HG03103 (cell line): ENCODE results near the gene TMEM175.

Source experiments
- ATAC-seq: cut with Tn5 transposase; IDR thresholded peaks from one replicate; pipeline ENCODE4 v1.9.1; 2021; ENCODE audit warnings: low read depth; ENCODE audit not compliant: unreplicated experiment

Gene TMEM175

DNA sequence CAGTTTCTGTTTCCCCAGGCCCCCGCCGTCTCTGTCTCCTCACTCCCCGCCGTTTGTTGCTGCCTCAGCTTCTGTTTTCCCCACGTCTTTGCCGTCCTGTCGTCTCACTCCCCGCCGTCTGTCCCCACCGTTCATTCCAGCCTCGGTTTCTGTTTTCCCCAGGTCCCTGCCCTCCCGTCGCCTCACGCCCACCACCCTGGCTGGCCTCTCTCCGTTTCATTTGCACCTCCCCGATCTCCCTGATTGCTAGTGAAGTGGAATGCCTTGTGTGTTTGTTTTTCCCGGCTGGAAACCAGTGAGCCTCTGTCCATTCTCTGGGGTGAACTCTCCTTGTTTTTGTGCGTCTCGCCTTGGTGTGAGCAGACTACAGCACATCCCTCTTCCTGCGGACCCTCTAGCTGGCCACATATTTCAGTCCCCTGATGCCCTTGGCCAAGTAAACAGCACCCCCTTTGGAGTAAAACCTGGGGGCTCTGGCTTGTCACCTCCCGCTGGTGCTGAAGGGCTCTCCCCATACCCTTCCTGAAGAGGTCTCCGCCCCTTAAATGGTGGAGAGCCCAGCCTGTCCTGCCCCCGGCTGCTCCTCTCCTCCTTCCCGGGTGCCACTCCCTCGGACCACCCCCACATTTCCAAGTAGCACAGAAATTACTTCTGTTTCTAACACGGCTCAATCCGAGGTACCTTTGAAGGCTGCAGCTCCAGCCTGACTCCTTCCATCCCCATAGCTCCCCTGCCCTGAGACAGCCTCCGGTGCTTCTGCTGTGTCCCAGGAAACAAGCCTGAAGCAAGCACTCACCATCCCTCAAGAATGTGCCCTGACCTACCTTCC lies 13.2 kb downstream of the TMEM175 start:
- ATAC-seq, result no peak

DNA sequence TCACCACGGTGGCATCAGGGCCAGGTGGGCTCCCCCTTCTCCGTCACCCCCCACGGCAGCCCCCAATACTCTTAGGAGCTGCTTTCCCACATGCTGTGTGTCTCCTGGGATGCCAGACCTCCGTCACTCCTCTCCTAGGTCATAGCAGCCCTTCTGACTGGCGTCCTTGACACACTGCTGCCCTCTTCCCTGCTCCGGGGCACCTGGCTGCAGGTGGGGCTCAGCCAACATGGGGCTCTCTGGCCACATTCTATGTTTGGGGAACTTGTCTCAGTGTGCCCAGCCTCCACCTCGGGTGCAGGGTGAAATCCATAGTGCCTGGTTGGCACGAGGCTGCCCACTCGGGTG lies 13.8 kb downstream of the TMEM175 start:
- no peak for ATAC-seq

DNA sequence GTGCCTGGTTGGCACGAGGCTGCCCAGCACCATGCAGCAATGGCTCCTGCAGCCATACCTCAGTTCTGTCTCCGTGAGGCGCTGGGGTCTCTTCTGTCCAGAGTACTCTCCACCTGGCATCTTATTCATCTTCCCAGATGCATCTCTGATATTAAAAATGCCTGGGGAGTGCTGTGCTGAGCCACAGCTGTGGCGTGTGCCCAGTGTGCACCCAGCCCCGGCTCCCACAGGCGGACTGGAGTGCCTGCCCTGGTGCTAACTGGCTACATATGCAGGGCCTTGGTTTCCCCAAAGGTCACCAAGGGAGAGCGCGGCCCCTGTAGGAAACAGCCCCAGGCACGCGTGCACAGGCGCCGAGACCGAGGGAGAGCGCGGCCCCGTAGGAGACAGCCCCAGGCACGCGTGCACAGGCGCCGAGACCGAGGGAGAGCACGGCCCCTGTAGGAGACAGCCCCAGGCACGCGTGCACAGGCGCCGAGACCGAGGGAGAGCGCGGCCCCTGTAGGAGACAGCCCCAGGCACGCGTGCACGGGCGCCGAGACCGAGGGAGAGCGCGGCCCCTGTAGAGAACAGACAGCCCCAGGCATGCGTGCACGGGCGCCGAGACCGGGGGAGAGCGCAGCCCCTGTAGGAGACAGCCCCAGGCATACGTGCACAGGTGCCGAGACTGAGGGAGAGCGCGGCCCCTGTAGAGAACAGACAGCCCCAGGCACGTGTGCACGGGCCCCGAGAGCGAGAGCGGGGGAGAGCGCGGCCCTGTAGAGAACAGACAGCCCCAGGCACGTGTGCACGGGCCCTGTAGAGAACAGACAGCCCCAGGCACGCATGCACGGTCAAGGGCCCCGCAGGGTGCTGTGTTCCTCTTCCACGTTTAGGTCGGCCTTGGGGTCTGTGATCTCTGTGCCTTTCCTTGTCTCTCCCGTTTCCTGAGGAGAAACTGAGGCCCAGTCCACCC lies 14.5 kb downstream of the TMEM175 start:
- ATAC-seq, result no peak

DNA sequence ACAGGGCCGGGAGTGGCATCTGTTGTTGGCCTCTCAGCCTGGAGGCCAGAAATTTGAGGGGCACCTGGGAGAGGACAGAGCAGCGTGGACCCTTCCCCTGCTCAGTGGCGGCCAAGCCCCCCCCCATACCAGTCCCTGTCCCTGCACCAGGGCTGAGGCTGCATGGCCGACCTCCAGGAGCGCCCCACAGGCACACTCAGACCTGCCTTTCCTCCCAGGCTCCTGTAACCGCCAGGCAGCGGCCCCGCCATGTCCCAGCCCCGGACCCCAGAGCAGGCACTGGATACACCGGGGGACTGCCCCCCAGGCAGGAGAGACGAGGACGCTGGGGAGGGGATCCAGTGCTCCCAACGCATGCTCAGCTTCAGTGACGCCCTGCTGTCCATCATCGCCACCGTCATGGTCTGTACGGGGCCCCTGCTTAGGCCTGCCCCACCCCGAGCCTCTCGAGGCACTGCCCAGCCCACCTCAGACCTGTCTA lies 15.3 kb downstream of the TMEM175 start:
- ATAC-seq, result no peak

DNA sequence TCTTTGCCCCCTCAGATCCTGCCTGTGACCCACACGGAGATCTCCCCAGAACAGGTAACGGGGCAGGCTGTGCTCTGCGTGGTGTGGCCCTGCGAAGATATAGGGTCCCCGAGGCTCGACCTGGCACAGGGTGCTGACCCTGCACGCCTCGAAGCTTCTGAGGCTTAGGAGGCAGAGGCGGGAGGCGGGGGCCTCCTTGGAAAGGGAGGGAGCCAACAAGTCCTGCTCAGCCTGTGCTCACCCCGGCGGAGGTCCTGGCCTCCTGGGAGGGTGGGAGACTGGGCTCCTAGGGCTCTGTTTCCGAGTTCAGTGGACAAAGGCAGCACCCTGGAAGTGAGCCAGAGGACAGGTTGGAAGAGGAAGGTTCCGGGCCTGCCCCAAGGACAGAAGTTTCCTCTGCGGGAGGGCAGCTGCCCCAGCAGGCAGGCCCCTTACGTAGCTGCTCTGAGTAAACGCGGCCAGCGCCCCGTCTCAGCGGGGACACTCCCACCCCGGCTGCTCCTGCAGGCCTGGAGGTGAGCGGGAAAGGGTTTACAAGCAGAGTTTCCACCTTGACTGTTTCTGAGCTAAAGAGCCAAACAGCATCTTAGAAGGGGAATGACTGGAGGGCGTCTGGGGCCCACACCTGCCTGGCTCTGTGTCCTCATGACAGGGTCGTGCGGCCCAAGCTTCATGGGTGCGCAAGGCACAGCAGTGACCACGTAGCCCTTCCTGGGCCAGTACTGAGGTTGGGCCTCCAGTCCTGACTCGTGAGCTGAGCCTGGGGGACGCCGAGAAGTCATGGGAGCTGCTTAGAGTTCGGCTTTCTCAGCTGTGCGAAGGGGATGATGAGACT lies 16.1 kb downstream of the TMEM175 start:
- ATAC-seq, result no peak

DNA sequence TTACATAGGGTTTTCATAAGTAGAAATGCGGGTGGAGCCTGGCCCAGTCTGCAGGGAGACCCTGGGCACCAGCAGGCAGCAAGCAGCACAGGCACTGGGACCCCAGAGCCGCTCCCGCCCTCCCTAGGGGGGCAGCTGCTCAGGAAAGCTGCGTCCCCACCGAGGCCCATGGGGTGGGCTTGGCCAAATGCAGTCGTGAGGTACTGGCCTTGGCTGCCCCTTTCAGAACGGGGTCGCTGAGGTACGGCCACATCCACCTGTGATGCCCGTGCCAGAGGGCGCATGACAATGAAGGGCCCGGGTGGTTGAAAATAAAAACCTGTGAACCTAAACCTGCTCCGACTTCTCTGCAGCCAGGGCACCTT lies 16.7 kb downstream of the TMEM175 start:
- ATAC-seq, result no peak

DNA sequence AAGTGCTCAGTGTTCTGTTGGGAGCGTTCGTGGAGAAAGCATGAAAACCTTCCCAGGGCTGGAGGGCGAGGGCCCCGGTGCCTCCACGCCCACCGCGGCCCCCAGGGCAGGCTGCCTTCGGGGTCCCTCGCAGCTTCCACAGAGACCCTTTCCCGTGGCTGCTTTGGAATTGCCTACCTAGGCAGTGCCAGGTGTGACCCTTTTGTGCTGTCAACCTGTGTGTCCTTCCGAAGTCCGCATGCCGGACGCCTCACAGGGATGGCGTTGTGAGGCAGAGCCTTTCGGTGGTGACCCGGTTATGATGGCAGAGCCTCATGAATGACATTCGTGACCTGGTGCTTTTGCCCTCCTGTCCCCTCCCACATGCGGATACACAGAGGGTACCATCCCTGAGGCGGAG lies 17.4 kb downstream of the TMEM175 start:
- ATAC-seq, result no peak

DNA sequence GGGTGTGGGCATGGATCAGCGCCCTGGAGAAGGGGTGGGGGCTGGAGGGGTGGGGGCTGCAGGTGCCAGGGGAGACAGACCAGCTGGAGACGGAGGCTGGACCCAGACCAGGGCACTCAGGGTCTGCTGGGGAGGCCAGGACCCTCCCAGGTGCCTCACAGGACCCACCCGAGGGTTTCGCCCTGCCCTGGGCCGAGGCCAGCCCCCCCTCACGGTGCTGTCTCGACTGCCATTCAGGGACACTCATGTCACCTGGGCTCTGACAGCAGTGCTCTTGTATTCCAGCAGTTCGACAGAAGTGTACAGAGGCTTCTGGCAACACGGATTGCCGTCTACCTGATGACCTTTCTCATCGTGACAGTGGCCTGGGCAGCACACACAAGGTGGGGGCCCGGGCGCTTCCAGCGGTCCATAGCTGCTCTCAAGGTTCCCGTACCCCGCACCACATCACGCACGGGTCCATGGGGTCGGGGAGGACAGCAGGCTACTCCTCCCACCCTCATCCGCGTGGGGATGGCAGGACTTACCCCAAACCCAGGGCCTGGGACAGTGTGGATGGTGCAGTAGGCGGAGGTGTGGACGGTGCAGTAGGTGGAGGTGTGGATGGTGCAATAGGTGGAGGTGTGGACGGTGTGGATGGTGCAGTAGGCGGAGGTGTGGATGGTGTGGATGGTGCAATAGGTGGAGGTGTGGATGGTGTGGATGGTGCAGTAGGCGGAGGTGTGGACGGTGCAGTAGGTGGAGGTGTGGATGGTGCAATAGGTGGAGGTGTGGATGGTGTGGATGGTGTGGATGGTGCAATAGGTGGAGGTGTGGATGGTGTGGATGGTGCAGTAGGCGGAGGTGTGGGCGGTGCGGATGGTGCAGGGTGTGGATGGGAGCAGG lies 18.1 kb downstream of the TMEM175 start:
- ATAC-seq, result no peak

DNA sequence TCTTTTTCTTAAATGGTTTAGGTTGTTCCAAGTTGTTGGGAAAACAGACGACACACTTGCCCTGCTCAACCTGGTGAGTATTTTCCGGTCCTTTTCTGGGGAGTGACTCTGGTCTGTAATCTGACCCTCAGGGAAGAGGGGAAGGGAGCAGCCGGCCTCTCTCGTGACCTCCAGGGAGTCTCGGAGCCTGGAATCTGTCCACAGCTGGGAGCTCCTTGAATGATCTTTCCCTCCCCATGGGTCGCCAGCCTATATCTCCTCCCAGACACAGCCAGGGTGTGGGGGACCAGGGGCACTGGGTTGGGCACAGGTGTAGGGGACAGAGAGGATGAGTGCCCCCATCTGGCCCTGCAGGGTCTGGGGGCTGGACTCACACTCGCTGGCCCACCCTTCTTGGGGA lies 18.9 kb downstream of the TMEM175 start:
- ATAC-seq, result no peak

DNA sequence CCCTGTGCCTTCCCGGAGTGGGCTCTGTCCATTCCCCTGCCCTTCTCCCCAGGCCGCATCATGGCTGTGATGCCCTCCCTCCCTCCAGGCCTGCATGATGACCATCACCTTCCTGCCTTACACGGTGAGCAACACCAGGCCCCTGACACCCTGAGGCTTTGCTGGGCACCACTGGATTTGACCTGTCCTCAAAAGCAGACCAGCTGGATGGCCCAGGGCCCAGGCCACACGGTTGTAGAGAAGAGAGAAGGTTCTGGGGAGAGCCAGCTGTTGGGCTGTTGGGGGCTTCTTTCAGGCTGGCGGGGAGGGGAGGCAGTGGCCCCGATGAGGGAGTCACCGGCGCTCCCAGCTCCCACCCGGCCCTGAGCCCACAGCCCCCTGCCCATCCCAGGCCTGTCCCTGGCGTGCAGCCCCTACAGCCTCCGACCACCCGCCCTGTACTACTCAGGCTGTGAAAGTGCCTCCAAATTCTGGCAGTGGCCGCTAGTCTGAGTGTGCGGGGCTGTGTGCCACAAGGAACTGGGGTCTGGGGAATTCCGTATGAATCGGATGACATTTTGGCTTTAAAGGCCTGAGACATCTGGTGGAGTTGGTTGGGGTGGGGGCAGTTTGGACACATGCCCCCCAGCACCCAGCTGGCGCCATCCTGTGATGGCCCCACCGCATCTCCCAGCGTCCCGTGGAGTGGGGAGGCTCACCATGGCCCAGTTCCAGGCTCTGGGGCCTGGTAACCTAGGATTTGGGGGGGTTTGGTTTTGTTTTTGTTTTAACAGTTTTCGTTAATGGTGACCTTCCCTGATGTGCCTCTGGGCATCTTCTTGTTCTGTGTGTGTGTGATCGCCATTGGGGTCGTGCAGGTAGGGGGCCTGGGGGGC lies 19.6 kb downstream of the TMEM175 start:
- no peak for ATAC-seq

DNA sequence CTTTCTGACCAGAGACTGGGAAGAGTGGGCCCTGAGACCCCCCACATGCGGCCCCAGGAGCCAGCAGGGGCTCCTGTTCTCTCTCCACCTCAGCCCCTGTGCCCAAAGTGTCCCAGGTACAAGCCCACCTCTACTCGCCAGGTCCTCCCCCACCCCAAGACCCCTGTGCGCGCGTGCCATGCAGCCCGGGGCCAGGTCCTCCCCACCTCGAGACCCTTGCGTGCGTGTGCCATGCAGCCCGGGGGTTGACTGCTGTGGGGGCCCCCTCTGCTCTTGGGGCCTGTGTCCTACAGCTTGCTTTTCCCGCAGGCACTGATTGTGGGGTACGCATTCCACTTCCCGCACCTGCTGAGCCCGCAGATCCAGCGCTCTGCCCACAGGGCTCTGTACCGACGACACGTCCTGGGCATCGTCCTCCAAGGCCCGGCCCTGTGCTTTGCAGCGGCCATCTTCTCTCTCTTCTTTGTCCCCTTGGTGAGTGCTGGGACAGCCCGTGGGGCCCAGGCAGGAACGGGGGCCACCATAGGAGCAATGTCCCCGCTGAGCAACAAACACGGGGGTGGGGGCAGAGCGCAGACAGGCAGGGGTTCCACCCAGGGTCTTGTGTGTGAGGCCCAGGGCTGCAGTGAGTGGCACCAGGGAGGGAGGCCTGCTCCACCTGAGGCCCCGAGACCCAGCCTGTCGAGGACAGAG lies 20.8 kb downstream of the TMEM175 start:
- ATAC-seq, result no peak

DNA sequence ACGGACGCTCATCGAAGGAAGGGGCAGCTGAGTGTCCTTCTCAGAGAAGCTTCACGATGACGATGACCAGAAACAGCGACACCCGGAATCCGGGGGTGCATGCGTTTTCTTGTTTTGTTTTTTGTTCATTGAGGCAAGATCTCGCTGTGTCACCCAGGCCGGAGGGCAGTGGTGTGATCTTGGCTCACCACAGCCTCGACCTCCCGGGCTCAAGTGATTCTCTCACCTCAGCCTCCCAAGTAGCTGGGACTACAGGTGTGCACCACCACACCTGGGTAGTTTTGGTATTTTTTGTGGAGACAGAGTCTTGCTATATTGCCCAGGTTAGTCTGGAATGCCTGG lies 21.3 kb downstream of the TMEM175 start:
- ATAC-seq, result no peak

DNA sequence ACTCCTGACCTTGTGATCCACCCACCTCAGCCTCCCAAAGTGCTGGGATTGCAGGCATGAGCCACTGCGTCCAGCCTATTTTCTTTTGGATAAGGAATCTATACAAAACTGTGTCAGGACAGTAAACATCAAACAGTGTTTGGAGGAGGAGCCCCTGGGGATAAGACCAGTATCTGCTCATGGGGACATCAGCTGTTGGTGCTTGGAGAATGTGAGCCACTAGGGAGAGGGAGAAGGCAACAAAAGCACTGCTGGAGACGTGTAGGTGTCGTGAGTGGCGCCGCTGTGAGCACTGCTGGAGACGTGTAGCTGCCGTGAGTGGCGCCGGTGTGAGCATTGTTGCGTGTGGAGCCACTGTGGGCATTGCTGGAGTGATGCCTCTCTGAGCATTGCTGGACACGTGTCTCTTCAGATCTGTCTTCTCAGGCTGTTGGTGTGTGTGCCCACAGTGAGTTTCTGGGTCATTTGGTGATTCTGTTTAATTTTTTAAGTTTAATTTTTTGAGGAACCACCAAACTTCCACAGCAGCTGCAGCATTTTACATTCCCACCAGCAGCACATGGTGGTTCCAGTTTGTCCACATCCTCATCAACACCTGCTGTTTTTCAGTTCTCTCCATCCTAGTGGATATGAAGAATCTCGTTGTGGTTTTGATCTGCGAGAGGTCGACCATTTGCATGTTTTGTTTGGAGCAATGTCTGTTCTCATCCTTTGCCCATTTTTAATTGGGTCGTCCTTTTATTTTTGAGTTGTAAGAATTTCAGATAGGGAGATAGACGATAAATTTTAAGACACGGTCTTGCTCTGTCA lies 22.2 kb downstream of the TMEM175 start:
- ATAC-seq, result no peak

DNA sequence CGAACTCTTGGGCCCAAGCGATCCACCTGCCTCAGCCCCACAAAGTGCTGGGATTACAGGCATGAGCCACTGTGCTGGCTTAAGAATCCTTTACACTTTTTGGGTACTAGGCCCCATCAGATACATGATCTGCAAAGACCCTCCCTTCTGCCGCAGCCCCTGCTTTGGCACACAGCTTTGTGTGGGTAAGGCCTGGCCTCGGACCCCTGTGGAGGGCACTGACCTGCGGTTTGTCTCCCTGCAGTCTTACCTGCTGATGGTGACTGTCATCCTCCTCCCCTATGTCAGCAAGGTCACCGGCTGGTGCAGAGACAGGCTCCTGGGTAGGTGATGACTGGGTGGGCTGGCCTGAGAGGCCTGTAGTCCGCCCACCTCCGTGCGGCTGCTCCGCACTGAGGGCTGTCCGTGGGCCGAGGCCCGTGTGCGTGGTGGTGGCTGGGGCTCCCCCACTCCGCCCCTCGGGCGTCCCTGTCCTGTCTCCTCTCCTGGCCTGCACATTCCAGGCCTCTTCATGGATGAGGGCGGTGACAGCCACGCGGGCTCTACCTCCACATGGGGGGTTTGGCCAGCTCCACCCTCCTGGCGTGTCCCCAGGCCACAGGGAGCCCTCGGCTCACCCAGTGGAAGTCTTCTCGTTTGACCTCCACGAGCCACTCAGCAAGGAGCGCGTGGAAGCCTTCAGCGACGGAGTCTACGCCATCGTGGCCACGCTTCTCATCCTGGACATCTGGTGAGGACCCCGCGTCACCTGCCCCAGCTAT lies 23.1 kb downstream of the TMEM175 start:
- ATAC-seq, result no peak

DNA sequence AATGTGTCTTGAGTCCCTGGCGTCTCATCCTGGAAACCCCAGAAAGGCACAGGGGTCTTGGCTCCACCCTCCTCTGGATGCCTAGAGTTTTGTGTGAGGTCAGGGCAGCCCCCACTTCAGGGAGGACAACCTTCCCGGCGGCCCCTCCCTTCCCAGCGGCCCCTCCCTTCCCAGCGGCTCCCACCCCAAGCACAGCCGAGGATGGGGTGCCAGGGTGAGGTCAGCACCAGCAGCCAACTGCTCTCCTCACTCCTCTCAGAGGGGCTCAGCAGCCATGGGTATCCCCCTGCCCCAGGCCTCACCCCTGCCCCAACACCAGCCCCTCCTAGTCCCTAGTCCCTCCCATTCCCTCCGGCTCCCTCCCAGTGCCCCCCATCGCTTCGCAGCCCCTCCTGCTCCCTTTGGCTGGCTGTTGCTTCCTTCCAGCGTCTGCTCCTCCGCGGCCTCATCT lies 23.7 kb downstream of the TMEM175 start:
- no peak for ATAC-seq

DNA sequence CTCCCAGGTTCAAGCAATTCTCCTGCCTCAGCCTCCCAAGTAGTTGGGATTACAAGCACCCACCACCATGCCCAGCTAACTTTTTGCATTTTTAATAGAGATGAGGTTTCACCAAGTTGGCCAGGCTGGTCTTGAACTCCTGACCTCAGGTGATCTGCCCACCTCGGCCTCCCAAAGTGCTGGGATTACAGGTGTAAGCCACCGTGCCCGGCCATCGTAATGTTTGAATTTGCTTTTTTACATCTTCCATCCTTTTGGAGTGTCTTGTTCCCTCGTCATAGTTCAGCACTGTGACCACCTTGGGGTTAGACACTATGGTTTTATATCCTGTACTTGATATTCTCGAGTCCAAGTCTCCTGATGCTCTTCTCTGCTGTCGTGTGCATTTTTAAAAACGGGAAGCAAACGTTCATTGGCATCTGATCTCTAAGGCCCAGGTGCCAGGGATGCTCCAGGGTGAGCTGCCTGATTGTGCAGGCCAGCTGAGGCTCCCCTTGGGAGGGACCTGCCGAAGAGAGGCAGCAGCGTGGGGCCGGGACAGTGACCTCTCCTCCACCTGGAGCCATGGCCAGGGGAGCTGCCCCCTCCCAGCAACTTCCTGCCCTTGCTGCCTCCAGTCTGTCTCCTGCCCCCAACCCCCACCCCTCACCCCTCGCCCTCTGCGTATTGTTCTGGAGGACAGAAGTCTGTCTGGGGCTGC lies 24.4 kb downstream of the TMEM175 start:
- no peak for ATAC-seq
